ENCODE results near the gene GP5. TPM values are rescaled to one million over a fixed set of nuclear protein-coding genes. Genes with fewer than 3 reads are reported as not detected.

Gene GP5
- total RNA-seq, 1 experiment from 2014 or later: 0.15 TPM

GRCh38 chr3:194395778-194396538 lies 3.1 kb downstream of the GP5 start (continued):
- no peak for TF ChIP-seq EGR1 (IDR thresholded peaks at IDR 0.05; ENCODE audit: low read depth)
- no peak for TF ChIP-seq CBX3 (IDR thresholded peaks at IDR 0.05; ENCODE audit: low read depth)
- no peak for TF ChIP-seq CEBPB (IDR thresholded peaks at IDR 0.05; ENCODE audit: low read depth)
- TF ChIP-seq POLR2AphosphoS5 (IDR thresholded peaks at IDR 0.05; ENCODE audit: low read depth, low read length): no peak
- no peak for TF ChIP-seq ZBTB33 (IDR thresholded peaks at IDR 0.05; ENCODE audit: extremely low read depth, insufficient replicate concordance, low read length)

GRCh38 chr3:194395212-194395611 lies 3.9 kb downstream of the GP5 start:
- no TSS peak for BruUV-seq (replicated peaks)
- Histone ChIP-seq H3K9ac (ENCODE audit: low read length) (no peak overlapping the region), H3K4me3 (replicated peaks in 1 of 2; ENCODE audit: low read depth in 1 of 2, low read length in 2 of 2) (no peak overlapping the region), H3K9me3 (ENCODE audit: control insufficient read depth in 1 of 2, insufficient read depth in 1 of 2, low read depth in 1 of 2, low read length in 2 of 2) (peaks cover 0 to 6% of the 10 kb centered on the region in 2 experiments; a peak in 2 of 4 replicates), H3K4me1 (ENCODE audit: control insufficient read depth in 1 of 2, insufficient read depth in 2 of 2, low read length in 2 of 2) (no peaks in the 10 kb centered on the region), H3K27me3 (ENCODE audit: insufficient read depth, low read length) (no peaks in the 10 kb centered on the region), H3K9me2 (ENCODE audit: insufficient read depth) (no peaks in the 10 kb centered on the region), H4K20me1 (ENCODE audit: insufficient read depth) (no peaks in the 10 kb centered on the region), H2AFZ (ENCODE audit: low read depth, low read length, poor library complexity, severe bottlenecking) (no peak overlapping the region), H3K27ac (ENCODE audit: low read depth, low read length) (no peak overlapping the region), H3K79me2 (ENCODE audit: insufficient read depth, low read length) (no peaks in the 10 kb centered on the region), H3K4me2 (ENCODE audit: low read length) (no peak overlapping the region), H3K36me3 (ENCODE audit: control insufficient read depth in 1 of 2, insufficient read depth in 2 of 2, low read length in 2 of 2) (no peaks in the 10 kb centered on the region)
- CTCF ChIA-PET: interaction anchor here (1.4 to 1.5 kb wide), 2 partner anchors 51 to 77 kb away, joined by 3 to 7 read pairs; no protein-coding TSS in a partner anchor
- ATAC-seq: no peak
- intact Hi-C loops (cut with micrococcal nuclease): no loop called here
- RAD21 ChIA-PET (ENCODE audit: low non-redundant PET in 1 of 2, low total read pairs in 2 of 2, uncharacterized antibody in 2 of 2, unreplicated experiment in 2 of 2): no interaction called here
- TF ChIP-seq, protein P1, sequence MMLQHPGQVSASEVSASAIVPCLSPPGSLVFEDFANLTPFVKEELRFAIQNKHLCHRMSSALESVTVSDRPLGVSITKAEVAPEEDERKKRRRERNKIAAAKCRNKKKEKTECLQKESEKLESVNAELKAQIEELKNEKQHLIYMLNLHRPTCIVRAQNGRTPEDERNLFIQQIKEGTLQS (IDR thresholded peaks at IDR 0.05): no peak
- TF ChIP-seq ELF1 (IDR thresholded peaks at IDR 0.05; ENCODE audit: borderline replicate concordance, low read depth) (no peak), SP1 (IDR thresholded peaks at IDR 0.05; ENCODE audit: low read depth) (no peak), ZNF274 (IDR thresholded peaks at IDR 0.05; ENCODE audit: low read depth, low read length) (no peak), YY1 (IDR thresholded peaks at IDR 0.05; ENCODE audit: extremely low read depth, insufficient replicate concordance, low read depth, low read length) (no peak), ZFX (IDR thresholded peaks at IDR 0.05) (no peak), SRF (IDR thresholded peaks at IDR 0.05; ENCODE audit: low read depth) (no peak), SIN3A (IDR thresholded peaks at IDR 0.05; ENCODE audit: low read depth) (no peak), EZH2 (IDR thresholded peaks at IDR 0.05) (no peak)
- TF ChIP-seq, protein P2, sequence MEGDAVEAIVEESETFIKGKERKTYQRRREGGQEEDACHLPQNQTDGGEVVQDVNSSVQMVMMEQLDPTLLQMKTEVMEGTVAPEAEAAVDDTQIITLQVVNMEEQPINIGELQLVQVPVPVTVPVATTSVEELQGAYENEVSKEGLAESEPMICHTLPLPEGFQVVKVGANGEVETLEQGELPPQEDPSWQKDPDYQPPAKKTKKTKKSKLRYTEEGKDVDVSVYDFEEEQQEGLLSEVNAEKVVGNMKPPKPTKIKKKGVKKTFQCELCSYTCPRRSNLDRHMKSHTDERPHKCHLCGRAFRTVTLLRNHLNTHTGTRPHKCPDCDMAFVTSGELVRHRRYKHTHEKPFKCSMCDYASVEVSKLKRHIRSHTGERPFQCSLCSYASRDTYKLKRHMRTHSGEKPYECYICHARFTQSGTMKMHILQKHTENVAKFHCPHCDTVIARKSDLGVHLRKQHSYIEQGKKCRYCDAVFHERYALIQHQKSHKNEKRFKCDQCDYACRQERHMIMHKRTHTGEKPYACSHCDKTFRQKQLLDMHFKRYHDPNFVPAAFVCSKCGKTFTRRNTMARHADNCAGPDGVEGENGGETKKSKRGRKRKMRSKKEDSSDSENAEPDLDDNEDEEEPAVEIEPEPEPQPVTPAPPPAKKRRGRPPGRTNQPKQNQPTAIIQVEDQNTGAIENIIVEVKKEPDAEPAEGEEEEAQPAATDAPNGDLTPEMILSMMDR (IDR thresholded peaks at IDR 0.05 in 2 of 3, conservative IDR thresholded peaks at IDR 0.05 in 1 of 3; ENCODE audit: borderline replicate concordance in 1 of 3, insufficient read depth in 1 of 3, low read depth in 2 of 3, low read length in 2 of 3): no peak
- POLR2A ChIA-PET: no interaction called here
- DNase-seq (ENCODE audit: low read depth, low spot score): no peak
